Heart left ventricle (tissue), 16 donors: Measurements from ENCODE around the gene WDTC1. TPM values are rescaled to one million over a fixed set of nuclear protein-coding genes. Genes with fewer than 3 reads are reported as not detected.
A peak's percentile ranks its signal among the peaks of the same experiment; 100 is the strongest.
"Not testable (repeated sequence)": the region's sequence is repeated elsewhere in the genome, so short reads cannot be mapped to it uniquely, and the experiment has no call there.

Source experiments
- ATAC-seq, 4 donors: fragments of 200-7000 bp; cut with Tn5 transposase; one replicate each; pipeline ENCODE4 v1.9.1; 2020 to 2022; ENCODE audit warnings: moderate library complexity in 4 of 4, mild to moderate bottlenecking in 3 of 4, moderate number of reproducible peaks in 1 of 4
- DNase-seq, 5 donors: peaks; one replicate each; pipeline ENCODE4 v3.0.0-alpha.2; 2020
- H3K27ac ChIP-seq, 12 donors: fragments of 200-600 bp; sonication (generic) in 4 of 12; one replicate each; pipeline versions ENCODE4 v1.5.0 to v1.8.0; 2016 to 2022; ENCODE audit warnings: mild to moderate bottlenecking in 2 of 12
- H3K27me3 ChIP-seq, 9 donors: fragments of 200-600 bp; sonication (generic) in 2 of 9; one replicate each; pipeline versions ENCODE4 v1.5.1 to v1.8.0; 2016 to 2022; ENCODE audit warnings: mild to moderate bottlenecking in 3 of 9
- H3K36me3 ChIP-seq, 9 donors: fragments of 200-600 bp; sonication (generic) in 2 of 9; one replicate each; pipeline versions ENCODE4 v1.5.0 to v1.8.0; 2018 to 2022; ENCODE audit warnings: mild to moderate bottlenecking in 2 of 9
- H3K4me1 ChIP-seq, 12 donors: fragments of 200-600 bp; sonication (generic) in 4 of 12; one replicate each; pipeline versions ENCODE4 v1.5.0 to v1.8.0; 2016 to 2022; ENCODE audit warnings: mild to moderate bottlenecking in 3 of 12
- H3K4me3 ChIP-seq, 12 donors: fragments of 200-600 bp; sonication (generic) in 4 of 12; one replicate each; pipeline versions ENCODE4 v1.5.0 to v1.8.0; 2017 to 2022; ENCODE audit warnings: mild to moderate bottlenecking in 9 of 12, moderate library complexity in 4 of 12
- H3K9me3 ChIP-seq, 12 donors: fragments of 200-600 bp; sonication (generic) in 4 of 12; one replicate each; pipeline versions ENCODE4 v1.5.0 to v1.8.0; 2016 to 2022; ENCODE audit warnings: mild to moderate bottlenecking in 1 of 12
- CTCF ChIP-seq, 12 donors: fragments of 200-600 bp; sonication (generic) in 4 of 12; IDR thresholded peaks; one replicate each; pipeline versions ENCODE4 v1.5.0 to v1.8.0; 2018 to 2022; ENCODE audit warnings: antibody characterized with exemption in 12 of 12, mild to moderate bottlenecking in 5 of 12
- POLR2A ChIP-seq, 2 donors: fragments of 450-650 bp; IDR thresholded peaks; one replicate each; pipeline ENCODE4 v1.6.1; 2017; ENCODE audit warnings: antibody characterized with exemption in 2 of 2, mild to moderate bottlenecking in 2 of 2, moderate library complexity in 2 of 2
- WGBS, 4 donors: extraction: QIAGEN DNeasy Blood & Tissue Kit in 2 of 4; methylation state at CpG; one replicate each; pipeline versions ENCODE4 v1.1.5 to v1.1.7; 2013 to 2018; 5-methylcytosine and 5-hydroxymethylcytosine counted together
- intact Hi-C, 10 donors: fragments of 100-400 bp; cut with DNase I; formaldehyde crosslinking; loops; one replicate each; pipeline versions ENCODE4 v1.11.1 to v1.14.2; 2022
- polyA plus RNA-seq, 2 donors: library from polyadenylated mRNA; stranded (reverse); fragments of 200-250 nt; gene quantifications; one replicate each; pipeline ENCODE4 v1.2.3, GENCODE V29; 2013
- total RNA-seq, 9 donors: library from RNA; depleted of rRNA in 2 of 9; stranded (reverse); fragments of >200 nt in 2 of 9; fragmentation: NEBNext Ultra II Directional in 3 of 9; extraction: Animal tissue kit (Norgen Biotek cat#: 25700) in 3 of 9; gene quantifications; one replicate each; pipeline versions ENCODE4 v1.1.0 to v1.2.4, GENCODE V29; 2016 to 2023
- donor health status: ischemic (EF 13 %, LVEDD 7.1; RV severe dilation, severe dysfunction).
- donor health status: healthy with polysubstance abuse.
- donor health status: DM: no; HTN: yes; CAD: no.
- donor health status: DM: no; HTN: no; CAD: no.
- donor health status: ischemic (EF 25% LVEDD 6.9; RV normal size, moderate dysfunction).
- donor health status: ischemic (EF 25% LVEDD 5.7; RV mildly dilated, moderate dysfunction).
- donor health status: healthy.
- donor health status: DM: yes; HTN: yes; CAD: no.
- donor health status: ischemic (EF 35%, LVEDD 5.7; RV mildly dilated, moderate dysfunction).
- donor health status: nonischemic (EF 11% LVEDD 7.7; RV severe dilation, severe dysfunction).
- donor health status: DM: yes; HTN: yes; CAD: no.
- donor health status: PGD.
- donor health status: ischemic (EF 29% LVEDD 5.4; RV normal size, mild dysfunction).
- donor health status: nonischemic (EF 23%, LVEDD 6.1; RV moderate dilation, normal function).

The WDTC1 gene
- total and polyA plus RNA-seq, 11 donors: 30.8 to 94.5 (median 59.6) TPM

- no peak overlapping the region for H3K4me3 ChIP-seq
- H3K9me3 ChIP-seq: no peaks in the 10 kb centered on the region
- H3K27me3 ChIP-seq: no peaks in the 10 kb centered on the region
- H3K36me3 ChIP-seq: peaks cover 0 to 55% (median 41%) of the 10 kb centered on the region in 9 donors
- no peak overlapping the region for H3K27ac ChIP-seq
- 47 to 52% (median 50%) methylated on average over 11 of the region's 11 CpGs for WGBS, 4 donors
- ATAC-seq (peak in 3 of 4 donors; percentile 79 to 82 (median 80)), DNase-seq (peak; percentile 72 to 89 (median 79))
- no peaks in the 10 kb centered on the region for H3K4me1 ChIP-seq
- intact Hi-C loops: loop anchor here (1.0 to 10.0 kb wide), 15 partner anchors 82 to 242 kb away; no protein-coding TSS in a partner anchor
- TF ChIP-seq CTCF (IDR thresholded peaks at IDR 0.05): peak; percentile 79 to 92 (median 88)
- no peak for TF ChIP-seq POLR2A (IDR thresholded peaks at IDR 0.05)
These were observed 50.2 kb downstream of the WDTC1 start for GRCh38 chr1:27284425-27285273.

- Histone ChIP-seq H3K9me3 (no peaks in the 10 kb centered on the region), H3K27ac (no peak overlapping the region), H3K36me3 (peaks cover 0 to 58% (median 44%) of the 10 kb centered on the region in 9 donors), H3K4me3 (no peak overlapping the region), H3K4me1 (no peaks in the 10 kb centered on the region), H3K27me3 (no peaks in the 10 kb centered on the region)
- ATAC-seq: no peak
- DNase-seq: no peak
- intact Hi-C loops: loop anchor here in 8 of 10 donors (1.0 to 10.0 kb wide), 7 partner anchors 86 to 240 kb away; no protein-coding TSS in a partner anchor
- 75 to 80% (median 77%) methylated on average over 2 of the region's 2 CpGs for WGBS, 4 donors
- no peak for TF ChIP-seq POLR2A (IDR thresholded peaks at IDR 0.05)
- no peak for TF ChIP-seq CTCF (IDR thresholded peaks at IDR 0.05)
These were observed 50.8 kb downstream of the WDTC1 start for GRCh38 chr1:27285274-27285660.

- DNase-seq, H3K4me1 ChIP-seq, H3K4me3 ChIP-seq, ATAC-seq, H3K27me3 ChIP-seq, H3K27ac ChIP-seq, H3K9me3 ChIP-seq: not testable (repeated sequence)
- H3K36me3 ChIP-seq: peaks cover 0 to 64% (median 48%) of the 10 kb centered on the region in 9 donors
- WGBS, 4 donors: 93 to 97% (median 95%) methylated on average over 7 of the region's 7 CpGs
- intact Hi-C loops: loop anchor here in 8 of 10 donors (1.0 to 10.0 kb wide), 7 partner anchors 87 to 241 kb away; no protein-coding TSS in a partner anchor
These were observed 51.4 kb downstream of the WDTC1 start for GRCh38 chr1:27285821-27286220.

- DNase-seq, H3K27me3 ChIP-seq, H3K4me1 ChIP-seq, H3K4me3 ChIP-seq, H3K9me3 ChIP-seq, H3K27ac ChIP-seq, ATAC-seq: not testable (repeated sequence)
- intact Hi-C loops: loop anchor here in 3 of 10 donors (10.0 kb wide), 2 partner anchors 94 to 244 kb away; no protein-coding TSS in a partner anchor
- H3K36me3 ChIP-seq: peaks cover 0 to 75% (median 65%) of the 10 kb centered on the region in 9 donors
- WGBS, 4 donors: 92 to 98% (median 98%) methylated on average over 15 to 29 of the region's 29 CpGs
These were observed 54.7 kb downstream of the WDTC1 start for GRCh38 chr1:27289125-27289524.

GRCh38 chr1:27290581-27290980 is 56.1 kb downstream of the WDTC1 start:
- DNase-seq (no peak), ATAC-seq (no peak)
- Histone ChIP-seq H3K36me3 (peaks cover 0 to 83% (median 69%) of the 10 kb centered on the region in 9 donors), H3K27ac (no peak overlapping the region), H3K27me3 (no peaks in the 10 kb centered on the region), H3K4me3 (no peak overlapping the region), H3K9me3 (no peaks in the 10 kb centered on the region), H3K4me1 (peaks cover 0 to 5% (median 0%) of the 10 kb centered on the region in 12 donors)
- TF ChIP-seq CTCF (IDR thresholded peaks at IDR 0.05): no peak
- no peak for TF ChIP-seq POLR2A (IDR thresholded peaks at IDR 0.05)
- WGBS, 4 donors: 87 to 95% (median 93%) methylated on average over 3 of the region's 3 CpGs
- intact Hi-C loops: loop anchor here in 1 of 10 donors (10.0 kb wide), 1 partner anchor 374 kb away; no protein-coding TSS in a partner anchor
